Endothelial cell of umbilical vein (primary cell): ENCODE results near the gene ZBP1. TPM values are rescaled to one million over a fixed set of nuclear protein-coding genes. Genes with fewer than 3 reads are reported as not detected.

Source experiments
- BruUV-seq: library from RNA; stranded (reverse); fragments of 400-500 nt; replicated peaks from 2 replicates; lab custom pipeline; 2021; lab: Mats Ljungman, UMichigan
- CTCF ChIA-PET: fragments of 300-600, 350-600 bp; sonication (Branson Sonifier 250); formaldehyde crosslinking; loops from one replicate; lab custom pipeline; 2021; ENCODE audit warnings: antibody characterized with exemption, inconsistent platforms; lab: Charles Lee
- POLR2A ChIA-PET: fragments of 300-600, 350-600 bp; sonication (Branson Sonifier 250); formaldehyde crosslinking; loops from one replicate; lab custom pipeline; 2021; ENCODE audit warnings: antibody characterized with exemption, inconsistent platforms; lab: Charles Lee
- DNase-seq: peaks from one replicate; pipeline ENCODE4 v3.0.0-alpha.2; 2011; ENCODE audit warnings: low read depth, low spot score
- FAIRE-seq: peaks from 2 replicates; lab custom pipeline; 2011; peaks lifted over from hg19 to GRCh38; lab: Jason Lieb, UNC
- H2AFZ ChIP-seq: 2 replicates; pipeline ENCODE4 v1.6.0; 2012; ENCODE audit warnings: low read depth, low read length, control low read depth, inconsistent platforms
- H3K27ac ChIP-seq: 2 replicates; pipeline ENCODE4 v1.5.1; 2011; ENCODE audit warnings: low read depth, mild to moderate bottlenecking, control low read depth, low read length, moderate library complexity; ENCODE audit not compliant: insufficient read depth
- H3K27me3 ChIP-seq, 2 experiments: 2 replicates each; pipeline versions ENCODE4 v1.6.0 to v1.6.1; 2011; ENCODE audit warnings: low read length in 2 of 2, mixed read lengths in 1 of 2; ENCODE audit not compliant: control insufficient read depth in 2 of 2, insufficient read depth in 2 of 2
- H3K36me3 ChIP-seq, 2 experiments: 2 replicates in 1 of 2; 3 replicates in 1 of 2; pipeline ENCODE4 v1.5.1; 2011; ENCODE audit warnings: low read length in 2 of 2, mild to moderate bottlenecking in 1 of 2, moderate library complexity in 1 of 2; ENCODE audit not compliant: control insufficient read depth in 2 of 2, insufficient read depth in 2 of 2; ENCODE audit errors: extremely low read depth in 1 of 2
- H3K4me1 ChIP-seq: 3 replicates; pipeline ENCODE4 v1.5.1; 2011; ENCODE audit warnings: mild to moderate bottlenecking, low read length; ENCODE audit not compliant: control insufficient read depth, insufficient read depth; ENCODE audit errors: extremely low read depth
- H3K4me2 ChIP-seq: 2 replicates; pipeline ENCODE4 v1.6.1; 2011; ENCODE audit warnings: low read length, control low read depth, mixed read lengths; ENCODE audit not compliant: insufficient read depth
- H3K4me3 ChIP-seq, 3 experiments: fragments of 200-600 bp in 1 of 3; sonication (generic), shearing (Covaris generic) in 1 of 3; replicated peaks in 1 of 3; 2 replicates each; pipeline ENCODE4 v1.5.1; 2011 to 2016; ENCODE audit warnings: control low read depth in 3 of 3, low read length in 3 of 3, mild to moderate bottlenecking in 2 of 3, inconsistent platforms in 1 of 3, low read depth in 1 of 3, moderate library complexity in 1 of 3; ENCODE audit not compliant: insufficient read depth in 1 of 3
- H3K79me2 ChIP-seq: 2 replicates; pipeline ENCODE4 v1.6.0; 2012; ENCODE audit warnings: low read length, inconsistent platforms; ENCODE audit not compliant: control insufficient read depth, insufficient read depth
- H3K9ac ChIP-seq: replicated peaks from 2 replicates; pipeline ENCODE3; 2011; ENCODE audit warnings: low read length, control low read depth; ENCODE audit not compliant: insufficient read depth; ENCODE audit errors: extremely low read depth
- H3K9me1 ChIP-seq: replicated peaks from 3 replicates; pipeline ENCODE4 v1.6.0; 2011; ENCODE audit warnings: mild to moderate bottlenecking, low read length; ENCODE audit not compliant: control insufficient read depth, insufficient read depth; ENCODE audit errors: extremely low read depth
- H3K9me3 ChIP-seq: replicated peaks from 2 replicates; pipeline ENCODE4 v1.5.1; 2012; ENCODE audit warnings: low read length, inconsistent platforms; ENCODE audit not compliant: control insufficient read depth, insufficient read depth
- H4K20me1 ChIP-seq: replicated peaks from 2 replicates; pipeline ENCODE3; 2011; ENCODE audit warnings: mild to moderate bottlenecking, low read length; ENCODE audit not compliant: control insufficient read depth, insufficient read depth; ENCODE audit errors: extremely low read depth
- EZH2 ChIP-seq: IDR thresholded peaks from 2 replicates; pipeline ENCODE4 v1.6.1; 2012; ENCODE audit warnings: borderline replicate concordance, low read depth, mild to moderate bottlenecking, moderate library complexity, low read length, inconsistent platforms; ENCODE audit not compliant: severe bottlenecking
- FOS ChIP-seq: IDR thresholded peaks from 2 replicates; pipeline ENCODE4 v1.6.1; 2011; ENCODE audit warnings: mild to moderate bottlenecking, low read length, moderate library complexity, borderline replicate concordance; ENCODE audit not compliant: insufficient read depth
- GATA2 ChIP-seq: IDR thresholded peaks from 2 replicates; pipeline ENCODE4 v1.7.0; 2011; ENCODE audit warnings: low read depth, mild to moderate bottlenecking, moderate library complexity, mixed read lengths, low read length; ENCODE audit not compliant: insufficient read length, insufficient read depth
- JUN ChIP-seq: IDR thresholded peaks from 2 replicates; pipeline ENCODE4 v1.6.1; 2011; ENCODE audit warnings: borderline replicate concordance, low read depth; ENCODE audit not compliant: insufficient read length, insufficient read depth
- MAX ChIP-seq: IDR thresholded peaks from 2 replicates; pipeline ENCODE4 v1.6.1; 2011; ENCODE audit not compliant: insufficient read depth, insufficient read length
- MYC ChIP-seq: IDR thresholded peaks from one replicate; pipeline ENCODE4 v1.6.1; 2011; ENCODE audit warnings: mild to moderate bottlenecking, low read depth, low read length
- POLR2A ChIP-seq: IDR thresholded peaks from 2 replicates; pipeline ENCODE4 v1.6.1; 2012; ENCODE audit warnings: low read depth, mild to moderate bottlenecking, control low read depth, low read length
- POLR2AphosphoS5 ChIP-seq: IDR thresholded peaks from 2 replicates; pipeline ENCODE4 v1.6.1; 2012; ENCODE audit warnings: low read depth, mild to moderate bottlenecking, control low read depth, low read length, moderate library complexity; ENCODE audit not compliant: insufficient read depth
- dilution Hi-C: fragments of 300-500 bp; cut with MboI; formaldehyde crosslinking; loops from one replicate; pipeline ENCODE4 v1.15.0; 2019; ENCODE audit warnings: low sequenced_read_pairs; ENCODE audit not compliant: extremely low pct_ligation_motif_present
- intact Hi-C: fragments of 100-400 bp; cut with micrococcal nuclease; formaldehyde crosslinking; loops from one replicate; pipeline ENCODE4 v1.10.0; 2022
- polyA plus RNA-seq, 4 experiments: library from polyadenylated mRNA; depleted of rRNA in 3 of 4; stranded (reverse) in 3 of 4; unstranded in 1 of 4; fragments of >200 nt; gene quantifications; 2 replicates each; pipeline versions ENCODE4 v1.2.1 to v1.2.3, GENCODE V29; 2011 to 2012; ENCODE audit warnings: missing spikeins in 1 of 4
- total RNA-seq: library from RNA; stranded (reverse); gene quantifications from 2 replicates; pipeline ENCODE4 v1.2.3, GENCODE V29; 2021
- TF ChIP-seq, protein P1 (sequence below), 2 donors: IDR thresholded peaks; 1 replicate in 1 of 2; 2 replicates in 1 of 2; pipeline ENCODE4 v1.5.1; 2011; ENCODE audit warnings: low read length in 2 of 2, mild to moderate bottlenecking in 2 of 2, moderate library complexity in 2 of 2, control low read depth in 1 of 2, inconsistent platforms in 1 of 2, low read depth in 1 of 2; ENCODE audit not compliant: insufficient read depth in 1 of 2; ENCODE audit errors: extremely low read depth in 1 of 2

ZBP1 gene
- total and polyA plus RNA-seq, 2 donors (not counting 3 experiments of a cell fraction or from before 2014, with no cell fraction given): not detected

DNA sequence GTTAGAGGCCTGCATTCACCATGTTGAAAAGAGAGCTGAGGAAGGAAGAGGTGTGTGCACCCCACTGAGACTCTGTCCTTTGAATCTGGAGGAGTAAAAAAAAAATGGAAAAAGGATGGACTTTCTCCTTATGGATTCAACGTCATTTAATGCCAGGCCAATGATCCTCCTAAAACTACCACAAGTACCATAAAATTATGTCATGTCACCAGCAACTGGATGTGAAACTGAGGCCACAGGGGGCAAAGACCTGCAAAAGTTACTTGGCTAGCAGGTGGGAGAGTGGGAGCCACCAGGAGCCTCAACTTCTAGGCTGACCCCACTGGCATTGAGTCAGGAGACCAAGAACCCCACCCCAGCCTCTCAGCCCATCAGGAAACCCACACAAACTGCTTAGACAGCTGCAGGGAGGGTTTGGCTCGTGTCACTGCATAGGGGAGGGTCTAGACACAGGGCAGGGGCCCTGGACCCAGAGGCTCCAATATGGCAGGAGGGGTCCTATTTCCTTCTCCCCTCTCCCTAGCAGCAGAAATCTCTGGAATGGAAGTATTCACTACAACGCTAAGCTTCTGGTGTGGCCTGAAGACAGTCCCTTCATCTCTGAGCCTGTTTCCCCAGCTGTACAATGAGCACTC is 48.3 kb downstream of the ZBP1 start:
- CTCF ChIA-PET: interaction anchor here (1.4 kb wide), 1 partner anchor 11 kb away, joined by 3 read pairs; no protein-coding TSS in a partner anchor
- TF ChIP-seq MYC (no peak), MAX (no peak), POLR2A (no peak), EZH2 (no peak)
- TF ChIP-seq, protein P1, sequence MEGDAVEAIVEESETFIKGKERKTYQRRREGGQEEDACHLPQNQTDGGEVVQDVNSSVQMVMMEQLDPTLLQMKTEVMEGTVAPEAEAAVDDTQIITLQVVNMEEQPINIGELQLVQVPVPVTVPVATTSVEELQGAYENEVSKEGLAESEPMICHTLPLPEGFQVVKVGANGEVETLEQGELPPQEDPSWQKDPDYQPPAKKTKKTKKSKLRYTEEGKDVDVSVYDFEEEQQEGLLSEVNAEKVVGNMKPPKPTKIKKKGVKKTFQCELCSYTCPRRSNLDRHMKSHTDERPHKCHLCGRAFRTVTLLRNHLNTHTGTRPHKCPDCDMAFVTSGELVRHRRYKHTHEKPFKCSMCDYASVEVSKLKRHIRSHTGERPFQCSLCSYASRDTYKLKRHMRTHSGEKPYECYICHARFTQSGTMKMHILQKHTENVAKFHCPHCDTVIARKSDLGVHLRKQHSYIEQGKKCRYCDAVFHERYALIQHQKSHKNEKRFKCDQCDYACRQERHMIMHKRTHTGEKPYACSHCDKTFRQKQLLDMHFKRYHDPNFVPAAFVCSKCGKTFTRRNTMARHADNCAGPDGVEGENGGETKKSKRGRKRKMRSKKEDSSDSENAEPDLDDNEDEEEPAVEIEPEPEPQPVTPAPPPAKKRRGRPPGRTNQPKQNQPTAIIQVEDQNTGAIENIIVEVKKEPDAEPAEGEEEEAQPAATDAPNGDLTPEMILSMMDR (IDR thresholded peaks at IDR 0.05; ENCODE audit: extremely low read depth in 1 of 2, insufficient read depth in 1 of 2, low read depth in 1 of 2, low read length in 2 of 2): no peak
- Histone ChIP-seq H4K20me1 (no peaks in the 10 kb centered on the region), H3K4me1 (no peaks in the 10 kb centered on the region), H3K9me1 (no peaks in the 10 kb centered on the region), H2AFZ (no peak overlapping the region), H3K9ac (no peak overlapping the region), H3K9me3 (no peaks in the 10 kb centered on the region), H3K27ac (no peak overlapping the region), H3K27me3 (no peaks in the 10 kb centered on the region), H3K4me2 (no peak overlapping the region), H3K79me2 (no peaks in the 10 kb centered on the region), H3K4me3 (no peak overlapping the region), H3K36me3 (no peaks in the 10 kb centered on the region)
- no TSS peak for BruUV-seq
- dilution Hi-C loops: no loop called here
- intact Hi-C loops: no loop called here
- FAIRE-seq (no peak), DNase-seq (no peak)
- POLR2A ChIA-PET: no interaction called here

DNA sequence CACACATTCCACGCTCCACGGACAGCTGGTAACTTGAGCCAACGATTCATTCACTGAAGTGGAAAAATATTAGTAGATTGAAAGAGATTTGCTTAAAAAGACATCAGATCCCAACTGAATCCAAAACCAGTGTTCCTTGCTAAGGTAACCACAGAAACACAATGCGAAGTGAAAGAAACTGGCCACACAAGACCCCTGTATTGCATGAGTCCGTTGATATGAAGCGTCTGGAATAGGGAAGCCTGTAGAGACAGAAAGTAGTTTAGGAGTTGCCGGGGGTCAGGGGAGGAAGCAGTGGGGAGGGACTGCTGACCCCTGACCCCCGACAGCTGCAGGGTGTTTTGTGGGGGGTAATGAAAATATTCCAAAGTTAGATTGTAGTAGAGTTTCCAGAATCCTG is 49.3 kb downstream of the ZBP1 start:
- Histone ChIP-seq H2AFZ (no peak overlapping the region), H3K4me2 (no peak overlapping the region), H3K27ac (no peak overlapping the region), H3K27me3 (no peaks in the 10 kb centered on the region), H3K4me1 (no peaks in the 10 kb centered on the region), H3K9me3 (no peaks in the 10 kb centered on the region), H3K36me3 (no peaks in the 10 kb centered on the region), H3K9me1 (no peaks in the 10 kb centered on the region), H3K4me3 (no peak overlapping the region), H3K79me2 (no peaks in the 10 kb centered on the region), H3K9ac (no peak overlapping the region), H4K20me1 (no peaks in the 10 kb centered on the region)
- TF ChIP-seq GATA2 (no peak), POLR2AphosphoS5 (no peak), POLR2A (no peak), JUN (no peak), MYC (no peak), EZH2 (no peak), MAX (no peak), FOS (no peak)
- CTCF ChIA-PET: no interaction called here
- intact Hi-C loops: no loop called here
- dilution Hi-C loops: no loop called here
- no peak for FAIRE-seq
- POLR2A ChIA-PET: no interaction called here
- BruUV-seq: no TSS peak
- no peak for DNase-seq
